Testis (tissue), 3 donors: ENCODE measurements around the gene KIAA1671. TPM values are rescaled to one million over a fixed set of nuclear protein-coding genes. Genes with fewer than 3 reads are reported as not detected.

Source experiments
- DNase-seq: peaks from one replicate; pipeline ENCODE4 v3.0.0-alpha.2; 2019
- H3K27ac ChIP-seq, 2 donors: fragments of 200-600 bp; sonication (generic); one replicate each; pipeline ENCODE4 v1.5.1; 2019
- H3K27me3 ChIP-seq: fragments of 200-600 bp; sonication (generic); one replicate; pipeline ENCODE4 v1.5.1; 2019
- H3K36me3 ChIP-seq: fragments of 200-600 bp; sonication (generic); one replicate; pipeline ENCODE4 v1.5.1; 2017; ENCODE audit warnings: low read depth; ENCODE audit errors: missing control alignments
- H3K4me1 ChIP-seq: fragments of 200-600 bp; sonication (generic); one replicate; pipeline ENCODE4 v1.5.1; 2019
- H3K4me3 ChIP-seq, 2 donors: fragments of 200-600 bp; sonication (generic); one replicate each; pipeline ENCODE4 v1.5.1; 2017 to 2019
- H3K9me3 ChIP-seq: fragments of 200-600 bp; sonication (generic); one replicate; pipeline ENCODE4 v1.5.1; 2017
- POLR2A ChIP-seq: fragments of 450-650 bp; IDR thresholded peaks from one replicate; pipeline ENCODE4 v1.6.1; 2017; ENCODE audit warnings: antibody characterized with exemption, mild to moderate bottlenecking, moderate library complexity
- WGBS, 2 donors: methylation state at CpG; one replicate each; pipeline ENCODE4 v1.1.5; 2018; 5-methylcytosine and 5-hydroxymethylcytosine counted together
- intact Hi-C: fragments of 100-400 bp; cut with DNase I; formaldehyde crosslinking; loops from one replicate; pipeline ENCODE4 v1.15.1; 2023; ENCODE audit warnings: low total_unique reads
- polyA plus RNA-seq: library from polyadenylated mRNA; stranded (reverse); fragments of 350-450 nt; fragmentation: Illumina TruSeq; extraction: RNeasy Lipid Tissue Mini Kit (QIAGEN cat#74804); gene quantifications from one replicate; pipeline ENCODE4 v1.2.3, GENCODE V29; 2014; ENCODE audit warnings: low read depth, low replicate concordance; ENCODE audit not compliant: insufficient read depth
- total RNA-seq, 2 donors: library from RNA; depleted of rRNA; stranded (reverse); fragments of >200 nt; gene quantifications; one replicate each; pipeline ENCODE4 v1.2.3, GENCODE V29; 2016
- TF ChIP-seq, protein P1 (sequence below), 3 experiments: fragments of 450-650 bp in 2 of 3; fragments of 200-600 bp in 1 of 3; sonication (generic) in 1 of 3; IDR thresholded peaks; one replicate each; pipeline ENCODE4 v1.5.1; 2016 to 2019; ENCODE audit warnings: antibody characterized with exemption in 3 of 3, mild to moderate bottlenecking in 2 of 3, moderate library complexity in 1 of 3

The KIAA1671 gene
- total and polyA plus RNA-seq, 3 donors from 2014 or later: 16.8 to 28.6 (median 24.4) TPM

DNA sequence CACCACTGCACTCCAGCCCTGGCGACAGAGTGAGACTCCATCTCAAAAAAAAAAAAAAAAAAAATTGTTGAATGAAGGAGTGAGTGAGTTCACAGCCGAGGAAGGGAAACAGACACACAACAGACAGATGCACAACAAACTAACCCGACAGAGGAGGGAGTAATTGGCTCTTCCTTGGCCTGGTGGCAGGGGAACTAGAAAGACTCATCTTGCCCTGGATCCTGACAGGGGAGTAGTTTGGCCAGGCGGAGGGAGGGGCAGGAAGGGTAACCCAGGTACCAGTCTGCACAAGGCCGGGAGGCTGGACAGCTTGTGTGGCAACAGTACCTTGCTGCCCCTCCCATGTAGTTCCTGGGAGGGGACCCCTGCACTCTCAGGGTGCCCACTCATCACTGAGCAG lies 106.9 kb downstream of the KIAA1671 start:
- intact Hi-C loops: no loop called here
- TF ChIP-seq, protein P1, sequence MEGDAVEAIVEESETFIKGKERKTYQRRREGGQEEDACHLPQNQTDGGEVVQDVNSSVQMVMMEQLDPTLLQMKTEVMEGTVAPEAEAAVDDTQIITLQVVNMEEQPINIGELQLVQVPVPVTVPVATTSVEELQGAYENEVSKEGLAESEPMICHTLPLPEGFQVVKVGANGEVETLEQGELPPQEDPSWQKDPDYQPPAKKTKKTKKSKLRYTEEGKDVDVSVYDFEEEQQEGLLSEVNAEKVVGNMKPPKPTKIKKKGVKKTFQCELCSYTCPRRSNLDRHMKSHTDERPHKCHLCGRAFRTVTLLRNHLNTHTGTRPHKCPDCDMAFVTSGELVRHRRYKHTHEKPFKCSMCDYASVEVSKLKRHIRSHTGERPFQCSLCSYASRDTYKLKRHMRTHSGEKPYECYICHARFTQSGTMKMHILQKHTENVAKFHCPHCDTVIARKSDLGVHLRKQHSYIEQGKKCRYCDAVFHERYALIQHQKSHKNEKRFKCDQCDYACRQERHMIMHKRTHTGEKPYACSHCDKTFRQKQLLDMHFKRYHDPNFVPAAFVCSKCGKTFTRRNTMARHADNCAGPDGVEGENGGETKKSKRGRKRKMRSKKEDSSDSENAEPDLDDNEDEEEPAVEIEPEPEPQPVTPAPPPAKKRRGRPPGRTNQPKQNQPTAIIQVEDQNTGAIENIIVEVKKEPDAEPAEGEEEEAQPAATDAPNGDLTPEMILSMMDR (IDR thresholded peaks at IDR 0.05): no peak
- no peak for TF ChIP-seq POLR2A
- Histone ChIP-seq H3K27ac (no peak overlapping the region), H3K9me3 (no peaks in the 10 kb centered on the region), H3K4me3 (no peak overlapping the region), H3K36me3 (no peaks in the 10 kb centered on the region), H3K4me1 (no peaks in the 10 kb centered on the region), H3K27me3 (no peaks in the 10 kb centered on the region)
- DNase-seq: no peak
- 88 to 96% methylated on average over 5 of the region's 5 CpGs for WGBS, 2 donors

DNA sequence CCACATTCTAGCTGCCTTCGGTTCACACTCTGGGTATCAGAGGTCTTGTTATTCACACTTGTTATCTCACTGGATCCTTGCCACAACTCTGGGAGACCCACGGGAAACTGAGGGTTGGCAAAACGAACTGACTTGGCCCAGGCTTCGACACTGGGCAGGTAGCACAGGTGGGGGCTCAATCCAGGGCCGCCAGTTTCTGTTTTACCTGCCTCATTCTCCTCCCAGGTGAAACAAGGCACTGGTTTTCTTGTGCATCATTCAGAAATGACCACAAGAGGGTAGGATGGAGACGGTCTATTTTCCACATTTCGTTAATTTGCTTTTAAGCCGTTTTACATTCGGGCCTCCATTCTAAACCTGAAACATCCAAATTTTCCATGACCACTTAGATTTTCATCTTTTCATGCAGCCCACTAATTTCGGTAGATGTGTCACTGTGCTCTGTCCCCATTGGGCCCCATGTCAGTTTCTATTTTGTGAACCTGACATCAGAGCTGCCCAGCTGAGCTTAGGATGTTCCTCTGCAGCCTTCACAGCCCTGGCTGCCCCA lies 108.1 kb downstream of the KIAA1671 start:
- Histone ChIP-seq H3K27ac (no peak overlapping the region), H3K27me3 (no peaks in the 10 kb centered on the region), H3K9me3 (no peaks in the 10 kb centered on the region), H3K4me3 (no peak overlapping the region), H3K36me3 (no peaks in the 10 kb centered on the region), H3K4me1 (no peaks in the 10 kb centered on the region)
- no peak for DNase-seq
- intact Hi-C loops: no loop called here
- 58 to 72% methylated on average over 10 of the region's 10 CpGs for WGBS, 2 donors
- TF ChIP-seq POLR2A: no peak
- TF ChIP-seq, protein P1 (IDR thresholded peaks at IDR 0.05): peak in 2 of 3 experiments; percentile 17 to 40

DNA sequence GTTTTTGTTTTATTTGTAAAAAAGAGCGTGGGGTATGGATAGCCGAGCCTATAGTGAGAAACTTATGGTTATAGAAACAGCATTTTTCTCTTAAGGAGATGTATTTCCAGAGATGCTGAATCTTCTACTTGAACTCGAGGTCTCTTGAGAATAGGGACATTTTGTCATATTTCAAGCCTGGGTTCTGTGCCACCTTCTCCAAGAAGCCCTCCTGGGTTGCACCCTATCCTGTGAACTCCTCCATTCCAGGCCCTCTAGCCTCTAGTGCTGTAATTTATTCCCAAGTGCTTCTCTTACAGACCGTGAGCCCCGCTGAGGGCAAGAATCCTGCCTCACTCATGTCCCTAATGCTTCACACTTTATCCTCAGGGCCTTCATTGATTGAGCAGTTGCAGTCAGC lies 108.6 kb downstream of the KIAA1671 start:
- no peaks in the 10 kb centered on the region for H3K9me3 ChIP-seq
- 82 to 89% methylated on average over 5 of the region's 5 CpGs for WGBS, 2 donors
- H3K36me3 ChIP-seq: no peaks in the 10 kb centered on the region
- intact Hi-C loops: no loop called here
- TF ChIP-seq POLR2A: no peak
- TF ChIP-seq, protein P1 (IDR thresholded peaks at IDR 0.05): no peak
- H3K4me1 ChIP-seq: no peaks in the 10 kb centered on the region
- no peak for DNase-seq
- H3K27ac ChIP-seq: no peak overlapping the region
- no peaks in the 10 kb centered on the region for H3K27me3 ChIP-seq
- H3K4me3 ChIP-seq: no peak overlapping the region

DNA sequence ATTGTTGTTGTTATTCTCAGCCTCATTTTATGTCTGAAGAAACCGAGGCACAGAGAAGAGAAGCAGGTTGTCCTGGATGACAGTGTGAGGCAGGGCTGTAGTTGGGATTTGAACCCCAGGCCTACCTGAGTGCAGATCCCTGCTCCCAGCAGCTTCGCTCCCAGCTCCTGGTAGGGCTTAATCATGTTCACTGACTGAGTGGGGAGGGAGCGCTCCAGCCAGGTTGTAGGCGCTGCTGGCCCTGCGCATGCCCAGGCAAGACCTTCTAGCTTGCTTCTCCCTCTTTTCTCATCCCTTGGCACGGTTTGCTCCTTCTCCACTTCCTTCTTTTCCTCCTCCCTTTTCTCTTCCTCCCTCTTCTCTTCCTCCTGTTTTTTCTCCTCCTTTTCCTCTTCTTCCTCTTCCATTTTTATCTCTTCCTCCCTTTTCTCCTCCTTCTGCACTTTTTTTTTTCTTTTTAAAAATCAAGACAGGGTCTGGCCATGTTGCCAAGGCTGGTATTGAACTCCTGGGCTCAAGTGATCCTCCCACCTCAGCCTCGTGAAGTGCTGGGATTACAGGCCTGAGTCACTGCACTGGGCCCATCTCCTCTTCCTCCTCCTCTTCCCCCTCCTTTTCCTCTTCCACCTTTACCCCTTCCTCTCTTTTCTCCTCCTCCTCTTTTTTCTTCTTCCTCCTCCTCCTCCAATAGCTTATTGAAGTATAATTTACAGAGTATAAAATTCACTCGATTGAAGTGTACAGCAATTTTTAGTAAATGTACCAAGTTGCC lies 109.3 kb downstream of the KIAA1671 start:
- Histone ChIP-seq H3K4me3 (no peak overlapping the region), H3K27me3 (no peaks in the 10 kb centered on the region), H3K27ac (no peak overlapping the region), H3K4me1 (no peaks in the 10 kb centered on the region), H3K9me3 (no peaks in the 10 kb centered on the region), H3K36me3 (no peaks in the 10 kb centered on the region)
- no peak for DNase-seq
- WGBS, 2 donors: 85 to 88% methylated on average over 8 of the region's 8 CpGs
- TF ChIP-seq, protein P1 (IDR thresholded peaks at IDR 0.05): no peak
- TF ChIP-seq POLR2A: no peak
- intact Hi-C loops: no loop called here
